Glutamatergic neuron (in vitro differentiated cells): ENCODE results near the gene AHCYL2. TPM values are rescaled to one million over a fixed set of nuclear protein-coding genes. Genes with fewer than 3 reads are reported as not detected.

Experiments
- DNase-seq: peaks from one replicate; pipeline ENCODE4 v3.0.0; 2022
- H3K27ac Mint-ChIP-seq: one replicate; pipeline ENCODE4 v1.8.0; 2020; ENCODE audit warnings: mild to moderate bottlenecking, mixed read lengths, inconsistent platforms; ENCODE audit not compliant: unreplicated experiment
- H3K27me3 Mint-ChIP-seq: one replicate; pipeline ENCODE4 v1.8.0; 2020; ENCODE audit warnings: mild to moderate bottlenecking, moderate library complexity, mixed read lengths, inconsistent platforms; ENCODE audit not compliant: unreplicated experiment
- H3K36me3 Mint-ChIP-seq: one replicate; pipeline ENCODE4 v1.8.0; 2020; ENCODE audit warnings: mild to moderate bottlenecking, mixed read lengths, inconsistent platforms; ENCODE audit not compliant: unreplicated experiment
- H3K4me1 Mint-ChIP-seq: one replicate; pipeline ENCODE4 v1.8.0; 2020; ENCODE audit warnings: mild to moderate bottlenecking, low read depth, mixed read lengths, inconsistent platforms; ENCODE audit not compliant: unreplicated experiment
- H3K4me3 Mint-ChIP-seq: one replicate; pipeline ENCODE4 v1.8.0; 2020; ENCODE audit warnings: mild to moderate bottlenecking, mixed read lengths, inconsistent platforms; ENCODE audit not compliant: unreplicated experiment
- H3K9me3 Mint-ChIP-seq: one replicate; pipeline ENCODE4 v1.8.0; 2020; ENCODE audit warnings: mild to moderate bottlenecking, moderate library complexity, mixed read lengths, inconsistent platforms; ENCODE audit not compliant: unreplicated experiment
- CTCF ChIP-seq: fragments of 200-600 bp; sonication (generic); IDR thresholded peaks from one replicate; pipeline ENCODE4 v1.5.0; 2021; ENCODE audit not compliant: partially characterized antibody, unreplicated experiment
- total RNA-seq: library from RNA; stranded (reverse); fragmentation: NEBNext Ultra II Directional; extraction: Animal tissue kit (Norgen Biotek cat#: 25700); gene quantifications from one replicate; pipeline ENCODE4 v1.2.1, GENCODE V29; 2021; ENCODE audit not compliant: unreplicated experiment

Gene AHCYL2
- total RNA-seq, 1 donor from 2014 or later: 16.8 TPM

- H3K4me3 Mint-ChIP-seq: peak overlapping the region; percentile 72
- DNase-seq: no peak
- no peak for TF ChIP-seq CTCF
- H3K9me3 Mint-ChIP-seq: peaks cover 3% of the 10 kb centered on the region
- H3K27me3 Mint-ChIP-seq: peaks cover 12% of the 10 kb centered on the region
- H3K4me1 Mint-ChIP-seq: peaks cover 15% of the 10 kb centered on the region
- peaks cover 5% of the 10 kb centered on the region for H3K36me3 Mint-ChIP-seq
- H3K27ac Mint-ChIP-seq: no peak overlapping the region
These were observed 37.0 kb upstream of the AHCYL2 start for GRCh38 chr7:129187681-129188371.

GRCh38 chr7:129188372-129188891 is 36.4 kb upstream of the AHCYL2 start, which contains the start of gene SMO:
TSS of gene SMO (plus strand) at chr7:129188633. CDS start at chr7:129189152, 519 bp downstream.
- Mint-ChIP-seq H3K27me3 (peaks cover 12% of the 10 kb centered on the region), H3K4me1 (peaks cover 15% of the 10 kb centered on the region), H3K27ac (peak within 1 kb of the TSS; percentile 6), H3K9me3 (peaks cover 3% of the 10 kb centered on the region), H3K36me3 (peaks cover 5% of the 10 kb centered on the region), H3K4me3 (peak within 1 kb of the TSS; percentile 89)
- peak; percentile 51 for DNase-seq
- TF ChIP-seq CTCF: no peak

- no peak for TF ChIP-seq CTCF
- Mint-ChIP-seq H3K27ac (peak overlapping the region; percentile 6), H3K27me3 (peaks cover 12% of the 10 kb centered on the region), H3K4me3 (peak overlapping the region; percentile 89), H3K9me3 (peaks cover 2% of the 10 kb centered on the region), H3K36me3 (peaks cover 5% of the 10 kb centered on the region), H3K4me1 (peaks cover 15% of the 10 kb centered on the region)
- DNase-seq: peak; percentile 38
These were observed 35.8 kb upstream of the AHCYL2 start for GRCh38 chr7:129188892-129189660.

- H3K27ac Mint-ChIP-seq: peak overlapping the region; percentile 6
- DNase-seq: no peak
- H3K9me3 Mint-ChIP-seq: peaks cover 2% of the 10 kb centered on the region
- peak overlapping the region; percentile 89 for H3K4me3 Mint-ChIP-seq
- H3K27me3 Mint-ChIP-seq: peaks cover 12% of the 10 kb centered on the region
- H3K36me3 Mint-ChIP-seq: peaks cover 5% of the 10 kb centered on the region
- H3K4me1 Mint-ChIP-seq: peaks cover 15% of the 10 kb centered on the region
- TF ChIP-seq CTCF: no peak
These were observed 35.0 kb upstream of the AHCYL2 start for GRCh38 chr7:129189661-129190310.
